Fibroblast of lung (primary cell): ENCODE measurements around the gene INTS1.

Experiments
- CTCF ChIP-seq, 2 donors: IDR thresholded peaks in 1 of 2; conservative IDR thresholded peaks in 1 of 2; 1 replicate in 1 of 2; 2 replicates in 1 of 2; pipeline ENCODE4 v1.5.1; 2011 to 2012; ENCODE audit warnings: low read length in 2 of 2, control low read depth in 1 of 2, inconsistent platforms in 1 of 2, low read depth in 1 of 2, mild to moderate bottlenecking in 1 of 2
- EZH2 ChIP-seq: IDR thresholded peaks from 2 replicates; pipeline ENCODE4 v1.5.1; 2012; ENCODE audit warnings: low read length, control low read depth, mild to moderate bottlenecking; ENCODE audit errors: missing control alignments

GRCh38 chr7:1449951-1450350 is 54.2 kb downstream of the INTS1 start:
- TF ChIP-seq CTCF (conservative IDR thresholded peaks at IDR 0.05 in 1 of 2, IDR thresholded peaks at IDR 0.05 in 1 of 2; ENCODE audit: low read depth in 1 of 2, low read length in 2 of 2) (no peak), EZH2 (no peak)
